ENCODE measurements around the gene ROBO1.
A peak's percentile ranks its signal among the peaks of the same experiment; 100 is the strongest.
"Not testable (repeated sequence)": the region's sequence is repeated elsewhere in the genome, so short reads cannot be mapped to it uniquely, and the experiment has no call there.

The ROBO1 gene

GRCh38 chr3:79767905-79768267 lies at the start of gene ROBO1:
Gene ROBO1, minus strand, starts transcription at chr3:79767998.
- no peak for DNase-seq

- DNase-seq, result no peak
These were observed 49.4 kb upstream of the ROBO1 start for GRCh38 chr3:79817224-79817623.

GRCh38 chr3:79815478-79815877 lies 47.7 kb upstream of the ROBO1 start:
- no peak for DNase-seq

DNA sequence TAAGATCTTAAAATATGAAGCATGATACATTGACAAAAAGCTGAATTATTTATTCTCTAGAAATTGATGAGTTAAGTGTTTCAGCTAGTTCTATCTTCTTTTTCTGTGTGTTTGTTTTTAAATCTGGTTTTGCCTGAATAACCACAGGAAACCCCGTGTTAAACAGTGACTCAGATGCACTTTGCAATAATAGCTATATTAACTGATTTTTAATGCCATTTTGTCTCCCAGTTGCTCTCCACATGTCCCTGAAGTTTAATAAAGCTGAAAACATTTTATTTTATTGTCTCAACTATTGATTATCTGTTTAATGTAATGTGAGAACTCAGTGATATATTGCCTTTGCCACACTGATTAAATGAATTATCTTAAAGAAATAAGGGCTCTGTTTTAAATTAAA lies 42.8 kb upstream of the ROBO1 start:
- DNase-seq, result no peak

GRCh38 chr3:79810092-79810491 lies 42.3 kb upstream of the ROBO1 start:
- DNase-seq, result no peak

GRCh38 chr3:79809106-79809505 lies 41.3 kb upstream of the ROBO1 start:
- no peak for DNase-seq

GRCh38 chr3:79808515-79808914 lies 40.7 kb upstream of the ROBO1 start:
- no peak for DNase-seq

- DNase-seq, result not testable (repeated sequence)
These were observed 22.4 kb upstream of the ROBO1 start for GRCh38 chr3:79790177-79790576.

GRCh38 chr3:79773291-79773690 lies 5.5 kb upstream of the ROBO1 start:
- no peak for DNase-seq

- DNase-seq, result no peak
These were observed 1.4 kb upstream of the ROBO1 start for GRCh38 chr3:79769229-79769628.

DNA sequence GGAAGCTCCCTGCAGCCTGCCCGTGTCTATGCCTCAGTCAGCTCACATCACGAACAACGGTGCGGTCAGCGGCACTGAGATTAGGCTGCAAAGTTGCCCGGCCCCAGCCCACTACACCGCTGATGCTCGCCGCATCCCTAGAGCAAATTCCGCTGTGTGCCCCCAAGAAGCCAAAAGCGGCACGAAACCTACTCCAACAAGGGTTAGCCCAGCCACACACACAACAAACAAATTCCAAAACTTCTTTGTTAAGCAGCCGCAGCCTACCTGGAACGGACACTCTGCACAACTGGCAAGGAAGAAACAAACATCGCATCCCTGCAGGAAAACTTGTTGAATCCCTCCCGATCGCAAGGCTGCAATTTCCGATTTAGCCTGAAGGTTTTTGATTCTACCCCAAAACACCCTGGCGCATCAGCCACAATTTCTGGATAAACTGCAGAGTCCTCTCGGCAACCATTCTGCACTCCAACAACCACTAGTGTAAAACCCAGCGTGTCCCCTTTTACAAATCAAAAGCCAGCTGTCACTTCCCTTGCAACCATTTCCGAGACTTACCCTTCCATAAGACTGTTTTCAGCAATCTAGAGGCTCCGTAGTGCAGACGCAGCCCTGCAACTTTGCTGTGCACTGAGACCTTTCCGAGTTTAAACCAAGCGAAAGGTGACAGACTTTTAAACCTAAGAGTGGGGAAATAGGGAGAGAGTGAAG lies 449 bp downstream of the ROBO1 start:
- no peak for DNase-seq

DNA sequence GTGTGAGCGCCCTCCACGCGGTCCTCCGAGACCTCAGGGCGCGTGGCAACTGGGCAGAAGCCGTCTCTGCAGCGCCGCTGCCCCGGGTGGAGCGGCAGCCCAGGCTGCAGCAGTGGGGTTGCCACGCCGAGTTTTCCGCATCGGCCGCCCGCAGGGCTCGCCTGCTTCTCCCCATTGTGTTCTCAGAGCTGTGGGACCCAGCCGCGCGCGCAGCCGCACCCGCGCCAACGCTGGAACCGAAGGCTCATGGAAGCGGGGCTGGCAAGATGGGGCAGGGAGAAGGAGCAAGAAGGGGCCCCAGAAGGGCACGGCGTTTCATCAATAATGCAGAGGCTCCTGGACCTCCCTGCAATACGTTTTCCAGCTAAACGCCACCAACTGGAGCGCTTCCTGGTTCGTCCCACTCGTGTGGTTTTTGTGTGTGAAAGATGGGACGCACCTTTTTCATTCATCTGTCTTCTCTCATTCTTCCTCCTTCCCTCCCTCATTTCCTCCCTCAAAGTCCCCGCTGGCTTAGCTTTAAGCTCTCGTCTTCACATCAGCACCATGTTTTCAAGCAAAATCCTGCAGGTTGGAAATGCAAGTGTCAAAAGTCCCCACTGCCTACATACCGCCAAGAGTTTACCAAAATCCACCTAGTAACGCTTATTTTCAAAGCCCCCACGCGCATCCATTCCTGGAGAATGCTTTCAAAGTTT lies 1.2 kb downstream of the ROBO1 start:
- DNase-seq, result peak; percentile 57

GRCh38 chr3:79765911-79766310 lies 1.9 kb downstream of the ROBO1 start:
- peak; percentile 84 for DNase-seq

GRCh38 chr3:79761441-79761840 lies 6.4 kb downstream of the ROBO1 start:
- no peak for DNase-seq

DNA sequence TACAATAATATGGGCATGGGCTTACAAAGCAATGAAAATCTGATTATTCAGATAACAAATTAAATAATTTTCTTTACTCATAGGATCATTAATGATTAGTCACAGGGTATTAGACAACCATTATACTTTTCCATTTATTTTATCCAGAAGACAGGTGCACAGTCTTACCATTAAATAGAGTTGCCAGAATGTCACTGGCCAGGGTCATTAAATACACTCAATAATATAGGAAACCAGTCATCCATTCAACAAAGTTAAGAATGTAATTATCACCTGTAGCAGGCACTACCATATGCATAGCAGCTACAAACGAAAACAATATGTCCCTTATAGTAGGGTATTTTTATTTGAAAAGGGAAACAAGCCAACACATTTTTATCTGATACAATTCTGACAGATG lies 16.1 kb downstream of the ROBO1 start:
- DNase-seq, result no peak

- DNase-seq, result no peak
These were observed 30.3 kb downstream of the ROBO1 start for GRCh38 chr3:79737530-79737929.

GRCh38 chr3:79729096-79729495 lies 38.7 kb downstream of the ROBO1 start:
- no peak for DNase-seq

GRCh38 chr3:79726786-79727185 lies 41.0 kb downstream of the ROBO1 start:
- no peak for DNase-seq

DNA sequence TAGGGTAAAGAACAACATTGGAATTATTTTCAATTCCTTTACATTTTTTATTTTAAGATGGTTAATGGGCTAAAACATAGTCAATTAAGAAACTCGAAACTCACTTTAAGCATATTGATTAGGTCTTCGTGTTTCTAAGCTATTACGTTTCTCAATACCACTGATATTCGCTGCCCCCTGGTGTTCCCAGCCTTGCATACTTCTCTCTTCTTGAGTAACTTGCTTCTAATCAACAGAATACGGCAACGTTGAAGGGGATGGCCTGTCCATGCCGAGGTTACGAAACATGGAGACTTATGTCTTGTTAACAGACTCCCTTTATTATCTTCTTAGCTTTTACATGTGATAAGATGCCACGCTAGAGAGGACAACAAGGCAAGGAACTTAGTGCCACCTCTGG lies 43.6 kb downstream of the ROBO1 start:
- DNase-seq, result peak; percentile 59

GRCh38 chr3:79690072-79690471 lies 77.7 kb downstream of the ROBO1 start:
- no peak for DNase-seq

GRCh38 chr3:79685108-79685507 lies 82.7 kb downstream of the ROBO1 start:
- DNase-seq, result no peak

DNA sequence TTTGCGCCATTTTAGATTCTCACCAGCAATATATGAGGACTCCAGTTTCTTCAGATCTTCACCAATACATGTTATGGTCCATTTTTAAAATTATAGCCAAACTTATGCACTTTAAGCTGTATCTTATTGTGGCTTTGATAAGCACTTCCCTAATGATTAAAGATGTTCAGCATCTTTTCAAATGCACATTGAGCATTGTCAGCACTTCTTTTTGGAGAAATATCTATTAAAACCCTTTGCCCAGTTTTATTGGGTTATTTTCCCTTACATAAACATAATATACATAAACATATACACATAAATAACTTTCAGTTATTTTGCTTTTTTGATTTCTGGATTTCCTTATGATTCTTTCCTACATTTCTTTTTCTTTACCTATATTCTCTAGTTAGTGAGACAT lies 83.8 kb downstream of the ROBO1 start:
- DNase-seq, result no peak

GRCh38 chr3:79672731-79673130 lies 95.1 kb downstream of the ROBO1 start:
- no peak for DNase-seq

DNA sequence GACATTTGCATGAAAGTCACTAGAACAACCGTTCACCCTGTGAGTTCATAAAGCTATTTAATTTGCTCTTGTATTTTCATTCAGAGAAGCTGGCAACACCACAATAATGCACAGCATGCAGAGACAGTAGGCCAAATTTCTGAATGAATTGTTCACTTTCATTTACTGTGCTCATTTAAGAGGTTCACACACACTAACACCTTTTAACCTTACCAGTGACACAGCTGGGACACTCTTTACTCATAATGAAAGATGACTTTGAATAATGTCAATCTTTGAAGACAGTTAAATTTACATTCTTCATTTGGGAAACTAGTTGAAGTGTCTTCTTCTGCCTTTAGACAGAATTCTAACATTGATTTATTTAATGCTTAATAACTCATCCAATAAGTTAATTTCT lies 95.7 kb downstream of the ROBO1 start:
- no peak for DNase-seq

GRCh38 chr3:79670178-79670577 lies 97.6 kb downstream of the ROBO1 start:
- DNase-seq, result no peak

All from islet precursor cell (in vitro differentiated cells).